SU-DHL-6 (cell line): ENCODE results near the gene PPP1CA.
A peak's percentile ranks its signal among the peaks of the same experiment; 100 is the strongest.

ENCODE experiments used
- H2AFZ ChIP-seq: fragments of 200-600 bp; sonication (generic); 2 replicates; pipeline ENCODE4 v1.6.1; 2014; ENCODE audit warnings: low read depth, mild to moderate bottlenecking, moderate library complexity, mixed read lengths, antibody characterized with exemption, low read length; ENCODE audit not compliant: severe bottlenecking
- H3F3A ChIP-seq: fragments of 200-600 bp; shearing (Covaris generic); 2 replicates; pipeline ENCODE4 v1.6.0; 2016; ENCODE audit warnings: antibody characterized with exemption, mild to moderate bottlenecking; ENCODE audit not compliant: insufficient read depth
- H3K27ac ChIP-seq: fragments of 200-600 bp; sonication (generic); 2 replicates; pipeline ENCODE4 v1.5.1; 2016; ENCODE audit warnings: low read depth, mild to moderate bottlenecking, low read length, moderate library complexity, mixed read lengths
- H3K27me3 ChIP-seq: fragments of 200-600 bp; sonication (generic), shearing (Covaris generic); 2 replicates; pipeline ENCODE4 v1.6.0; 2014; ENCODE audit warnings: mild to moderate bottlenecking, low read length
- H3K36me3 ChIP-seq: fragments of 200-600 bp; sonication (generic); 2 replicates; pipeline ENCODE4 v1.6.1; 2014; ENCODE audit warnings: mild to moderate bottlenecking, low read length, mixed read lengths
- H3K4me2 ChIP-seq: fragments of 300-600, 200-600 bp; shearing (Covaris generic), sonication (generic); 2 replicates; pipeline ENCODE4 v1.6.0; 2014; ENCODE audit warnings: low read length, low read depth, mild to moderate bottlenecking; ENCODE audit not compliant: poor library complexity, severe bottlenecking
- H3K4me3 ChIP-seq: fragments of 200-600 bp; sonication (generic); 2 replicates; pipeline ENCODE4 v1.5.1; 2014; ENCODE audit warnings: antibody characterized with exemption, low read length, mild to moderate bottlenecking, mixed read lengths; ENCODE audit not compliant: insufficient read depth, poor library complexity, severe bottlenecking
- H3K79me2 ChIP-seq: fragments of 200-600 bp; sonication (generic); 2 replicates; pipeline ENCODE4 v1.6.1; 2014; ENCODE audit warnings: mild to moderate bottlenecking, low read length, moderate library complexity; ENCODE audit not compliant: insufficient read depth
- H3K9ac ChIP-seq: fragments of 200-600 bp; sonication (generic); 2 replicates; pipeline ENCODE4 v1.7.0; 2014; ENCODE audit warnings: mild to moderate bottlenecking, low read length
- H3K9me2 ChIP-seq: fragments of 200-600 bp; sonication (generic); replicated peaks from 2 replicates; pipeline ENCODE4 v1.6.1; 2014; ENCODE audit warnings: low read length; ENCODE audit not compliant: insufficient read depth
- H3K9me3 ChIP-seq: fragments of 200-600 bp; sonication (generic); 2 replicates; pipeline ENCODE4 v1.6.1; 2014; ENCODE audit warnings: low read length, mixed read lengths; ENCODE audit not compliant: insufficient read depth
- H4K20me1 ChIP-seq: fragments of 200-600 bp; sonication (generic); 2 replicates; pipeline ENCODE4 v1.6.1; 2014; ENCODE audit warnings: low read depth, mild to moderate bottlenecking, antibody characterized with exemption, low read length, moderate library complexity, mixed read lengths
- EZH2phosphoT487 ChIP-seq: fragments of 200-600 bp; sonication (generic), shearing (Covaris generic); conservative IDR thresholded peaks from 2 replicates; pipeline ENCODE4 v1.6.1; 2018; ENCODE audit warnings: mild to moderate bottlenecking, antibody characterized with exemption, low read length, moderate library complexity, mixed read lengths
- TF ChIP-seq, protein P1 (sequence below): fragments of 200-600 bp; sonication (generic); IDR thresholded peaks from one replicate; pipeline ENCODE4 v1.5.1; 2017; ENCODE audit warnings: antibody characterized with exemption, mild to moderate bottlenecking, low read length, moderate library complexity; ENCODE audit not compliant: insufficient read depth, poor library complexity, severe bottlenecking

PPP1CA gene

DNA sequence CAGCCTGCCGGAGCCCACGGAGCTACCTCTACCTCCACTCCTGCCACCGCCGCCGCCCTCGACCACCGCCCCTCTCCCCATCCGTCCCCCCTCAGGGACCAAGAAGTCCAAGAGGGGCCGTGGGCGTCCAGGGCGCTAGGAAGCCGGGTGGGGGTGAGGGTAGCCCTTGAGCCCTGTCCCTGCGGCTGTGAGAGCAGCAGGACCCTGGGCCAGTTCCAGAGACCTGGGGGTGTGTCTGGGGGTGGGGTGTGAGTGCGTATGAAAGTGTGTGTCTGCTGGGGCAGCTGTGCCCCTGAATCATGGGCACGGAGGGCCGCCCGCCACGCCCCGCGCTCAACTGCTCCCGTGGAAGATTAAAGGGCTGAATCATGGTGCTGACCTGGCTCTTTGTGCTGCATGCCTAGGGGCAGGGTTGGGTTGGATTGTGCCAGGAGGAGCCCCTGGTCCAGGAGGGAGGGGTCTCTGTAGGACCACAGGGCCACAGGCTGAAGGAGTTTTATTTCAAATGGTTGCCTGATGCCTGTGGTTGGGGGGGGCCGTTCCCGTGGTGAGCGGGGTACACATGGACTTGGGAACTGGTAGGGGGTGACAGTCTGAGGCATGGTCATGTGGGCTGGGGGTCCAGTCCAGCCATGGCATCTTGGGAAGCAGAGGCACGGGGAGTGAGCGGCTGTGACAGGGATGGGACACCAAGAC, 33.5 kb upstream of the PPP1CA start:
- H3K36me3 ChIP-seq = no peaks in the 10 kb centered on the region
- H3K79me2 ChIP-seq = peaks cover 24% of the 10 kb centered on the region; the same call in 1 of the 2 replicates
- H3K4me3 ChIP-seq = peak overlapping the region; percentile 96
- peak overlapping the region; percentile 99 for H3K4me2 ChIP-seq
- no peaks in the 10 kb centered on the region for H3K27me3 ChIP-seq
- peaks cover 63% of the 10 kb centered on the region for H3F3A ChIP-seq
- H2AFZ ChIP-seq = no peak overlapping the region
- H3K27ac ChIP-seq = peak overlapping the region; percentile 100
- H3K9me2 ChIP-seq = no peaks in the 10 kb centered on the region
- H3K9me3 ChIP-seq = no peaks in the 10 kb centered on the region
- H4K20me1 ChIP-seq = no peaks in the 10 kb centered on the region
- no peak for TF ChIP-seq EZH2phosphoT487
- TF ChIP-seq, protein P1, sequence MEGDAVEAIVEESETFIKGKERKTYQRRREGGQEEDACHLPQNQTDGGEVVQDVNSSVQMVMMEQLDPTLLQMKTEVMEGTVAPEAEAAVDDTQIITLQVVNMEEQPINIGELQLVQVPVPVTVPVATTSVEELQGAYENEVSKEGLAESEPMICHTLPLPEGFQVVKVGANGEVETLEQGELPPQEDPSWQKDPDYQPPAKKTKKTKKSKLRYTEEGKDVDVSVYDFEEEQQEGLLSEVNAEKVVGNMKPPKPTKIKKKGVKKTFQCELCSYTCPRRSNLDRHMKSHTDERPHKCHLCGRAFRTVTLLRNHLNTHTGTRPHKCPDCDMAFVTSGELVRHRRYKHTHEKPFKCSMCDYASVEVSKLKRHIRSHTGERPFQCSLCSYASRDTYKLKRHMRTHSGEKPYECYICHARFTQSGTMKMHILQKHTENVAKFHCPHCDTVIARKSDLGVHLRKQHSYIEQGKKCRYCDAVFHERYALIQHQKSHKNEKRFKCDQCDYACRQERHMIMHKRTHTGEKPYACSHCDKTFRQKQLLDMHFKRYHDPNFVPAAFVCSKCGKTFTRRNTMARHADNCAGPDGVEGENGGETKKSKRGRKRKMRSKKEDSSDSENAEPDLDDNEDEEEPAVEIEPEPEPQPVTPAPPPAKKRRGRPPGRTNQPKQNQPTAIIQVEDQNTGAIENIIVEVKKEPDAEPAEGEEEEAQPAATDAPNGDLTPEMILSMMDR = no peak
- peak overlapping the region; percentile 100 for H3K9ac ChIP-seq

DNA sequence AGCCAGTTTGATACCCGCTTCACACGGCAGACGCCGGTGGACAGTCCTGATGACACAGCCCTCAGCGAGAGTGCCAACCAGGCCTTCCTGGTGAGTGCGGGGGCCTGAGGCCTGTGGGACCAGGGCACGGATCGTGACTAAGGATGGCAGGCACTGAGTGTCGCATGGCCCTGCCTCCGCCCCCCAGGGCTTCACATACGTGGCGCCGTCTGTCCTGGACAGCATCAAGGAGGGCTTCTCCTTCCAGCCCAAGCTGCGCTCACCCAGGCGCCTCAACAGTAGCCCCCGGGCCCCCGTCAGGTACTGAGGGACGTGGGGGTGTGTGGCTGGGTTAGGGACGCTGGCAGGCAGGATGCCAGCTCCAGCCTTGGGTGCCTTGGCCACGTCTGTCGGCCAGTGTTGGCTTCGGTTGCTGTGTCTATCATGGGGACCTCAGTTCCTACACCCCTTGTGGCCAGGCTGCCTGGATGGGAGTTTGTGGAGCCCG, 32.8 kb upstream of the PPP1CA start:
- Histone ChIP-seq H3K36me3 (no peaks in the 10 kb centered on the region), H3K79me2 (peaks cover 25% of the 10 kb centered on the region; the same call in 1 of the 2 replicates), H3K4me2 (peak overlapping the region; percentile 99), H4K20me1 (no peaks in the 10 kb centered on the region), H3K27me3 (no peaks in the 10 kb centered on the region), H3K9me3 (no peaks in the 10 kb centered on the region), H3K9me2 (no peaks in the 10 kb centered on the region), H2AFZ (no peak overlapping the region), H3K4me3 (no peak overlapping the region), H3K9ac (peak overlapping the region; percentile 100), H3K27ac (peak overlapping the region; percentile 100), H3F3A (peaks cover 56% of the 10 kb centered on the region)
- TF ChIP-seq, protein P1 = no peak
- TF ChIP-seq EZH2phosphoT487 = no peak

DNA sequence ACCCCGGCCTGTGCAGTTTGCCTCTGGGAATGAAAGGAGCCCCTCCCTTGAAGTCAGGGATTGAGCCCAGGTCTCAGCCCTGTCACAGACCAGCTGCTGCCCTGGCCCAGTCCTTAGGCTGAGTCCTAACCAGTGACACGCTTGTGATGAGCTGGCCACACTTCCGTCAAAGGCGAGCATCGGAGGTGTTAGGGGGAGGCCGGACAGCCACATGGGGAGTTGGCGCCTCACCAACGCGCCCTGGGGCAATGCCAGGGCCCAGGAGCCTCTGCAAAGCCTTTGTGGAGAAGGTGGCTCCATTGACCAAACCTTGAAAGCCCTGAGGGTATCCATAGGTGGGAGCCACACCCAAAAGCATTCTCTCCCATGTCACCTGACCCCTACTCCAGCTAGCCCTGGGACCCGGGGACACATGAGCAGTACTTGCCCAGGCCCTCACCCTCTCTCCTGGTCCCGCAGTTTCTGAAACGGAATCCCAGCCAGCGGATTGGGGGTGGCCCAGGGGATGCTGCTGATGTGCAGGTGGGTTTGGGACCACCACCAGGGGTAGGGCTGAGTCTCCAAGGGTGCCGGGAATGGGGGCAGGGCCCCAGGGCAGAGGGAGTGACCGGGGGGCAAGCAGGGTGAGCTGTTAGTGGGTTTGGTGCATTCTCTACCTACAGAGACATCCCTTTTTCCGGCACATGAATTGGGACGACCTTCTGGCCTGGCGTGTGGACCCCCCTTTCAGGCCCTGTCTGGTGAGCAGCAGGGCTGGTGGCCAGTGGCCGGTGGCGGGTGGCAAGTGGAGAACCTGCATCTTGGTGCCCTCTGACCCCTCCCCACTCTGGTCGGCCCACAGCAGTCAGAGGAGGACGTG, 32.1 kb upstream of the PPP1CA start:
- H4K20me1 ChIP-seq = no peaks in the 10 kb centered on the region
- H3F3A ChIP-seq = peaks cover 50% of the 10 kb centered on the region
- no peak for TF ChIP-seq EZH2phosphoT487
- TF ChIP-seq, protein P1 = no peak
- H2AFZ ChIP-seq = no peak overlapping the region
- no peaks in the 10 kb centered on the region for H3K36me3 ChIP-seq
- no peaks in the 10 kb centered on the region for H3K9me3 ChIP-seq
- peak overlapping the region; percentile 99 for H3K4me2 ChIP-seq
- H3K9me2 ChIP-seq = no peaks in the 10 kb centered on the region
- peak overlapping the region; percentile 100; the same call in 1 of the 2 replicates for H3K9ac ChIP-seq
- no peaks in the 10 kb centered on the region for H3K27me3 ChIP-seq
- peaks cover 25% of the 10 kb centered on the region for H3K79me2 ChIP-seq
- H3K4me3 ChIP-seq = no peak overlapping the region
- H3K27ac ChIP-seq = peak overlapping the region; percentile 100
